Pancreas (tissue), 10 donors: Measurements from ENCODE around the gene RFWD3. TPM values are rescaled to one million over a fixed set of nuclear protein-coding genes. Genes with fewer than 3 reads are reported as not detected.

Experiments
- ATAC-seq, 4 donors: fragments of 200-7000 bp; cut with Tn5 transposase; one replicate each; pipeline versions ENCODE4 v1.8.0 to v1.9.1; 2020; ENCODE audit warnings: mild to moderate bottlenecking in 4 of 4, moderate library complexity in 4 of 4
- DNase-seq, 6 donors: peaks; one replicate each; pipeline ENCODE4 v3.0.0-alpha.2; 2020
- FAIRE-seq: peaks from 2 replicates; lab custom pipeline; 2012; peaks lifted over from hg19 to GRCh38; lab: Jason Lieb, UNC
- H3K27ac ChIP-seq, 4 donors: fragments of 200-600 bp; sonication (generic); 1 replicate in 3 of 4; 2 replicates in 1 of 4; pipeline versions ENCODE4 v1.5.0 to v1.8.0; 2020
- H3K27me3 ChIP-seq, 4 donors: fragments of 200-600 bp; one replicate each; pipeline ENCODE4 v1.8.0; 2021
- H3K36me3 ChIP-seq, 3 donors: fragments of 200-600 bp; sonication (generic) in 1 of 3; one replicate each; pipeline versions ENCODE4 v1.5.0 to v1.8.0; 2020 to 2021
- H3K4me1 ChIP-seq, 3 donors: fragments of 200-600 bp; one replicate each; pipeline ENCODE4 v1.8.0; 2021
- H3K4me3 ChIP-seq, 4 donors: fragments of 200-600 bp; sonication (generic) in 2 of 4; one replicate each; pipeline versions ENCODE4 v1.5.0 to v1.8.0; 2020 to 2021
- H3K9me3 ChIP-seq, 4 donors: fragments of 200-600 bp; one replicate each; pipeline ENCODE4 v1.8.0; 2021
- WGBS, 2 donors: extraction: QIAGEN DNeasy Blood & Tissue Kit; methylation state at CpG; one replicate each; pipeline ENCODE4 v1.1.7; 2013; 5-methylcytosine and 5-hydroxymethylcytosine counted together
- intact Hi-C, 3 donors: fragments of 100-400 bp; cut with DNase I; formaldehyde crosslinking; loops; one replicate each; pipeline versions ENCODE4 v1.11.1 to v1.14.2; 2022
- polyA plus RNA-seq, 2 donors: library from polyadenylated mRNA; stranded (reverse); fragments of 200-250 nt; gene quantifications; one replicate each; pipeline ENCODE4 v1.2.3, GENCODE V29; 2013
- total RNA-seq, 6 donors: library from RNA; stranded (reverse); fragmentation: NEBNext Ultra II Directional in 4 of 6; extraction: Animal tissue kit (Norgen Biotek cat#: 25700) in 4 of 6; gene quantifications; one replicate each; pipeline versions ENCODE4 v1.2.1 to v1.2.4, GENCODE V29; 2021 to 2023
- TF ChIP-seq, protein P1 (sequence below), 4 donors: fragments of 200-600 bp; sonication (generic) in 3 of 4; IDR thresholded peaks; one replicate each; pipeline versions ENCODE4 v1.5.0 to v1.8.0; 2021; ENCODE audit warnings: antibody characterized with exemption in 4 of 4
- donor health status: healthy with polysubstance abuse.
- donor health status: DM: no; HTN: no; CAD: no; lungs with moderate emphysema.
- donor health status: DM: no; HTN: no; CAD: no.
- donor health status: control.
- donor health status: control.
- donor health status: Bipolar disorder and iron deficiency.
- donor health status: DM: yes; HTN: yes; CAD: no.
- donor health status: DM: no; HTN: no; CAD: no.
- donor health status: DM: no; HTN: no; CAD: no.
- donor health status: DM: yes; HTN: yes; CAD: no.

Gene RFWD3
- total and polyA plus RNA-seq, 8 donors = 3.7 to 14.0 (median 7.1) TPM

GRCh38 chr16:74691093-74691855 is 24.6 kb upstream of the RFWD3 start:
- H3K36me3 ChIP-seq = peaks cover 0 to 13% (median 0%) of the 10 kb centered on the region in 3 donors

GRCh38 chr16:74682556-74682955 is 15.9 kb upstream of the RFWD3 start:
- Histone ChIP-seq H3K27me3 (no peaks in the 10 kb centered on the region), H3K4me1 (no peaks in the 10 kb centered on the region), H3K4me3 (no peak overlapping the region), H3K9me3 (no peaks in the 10 kb centered on the region), H3K36me3 (peaks cover 0 to 12% (median 0%) of the 10 kb centered on the region in 3 donors), H3K27ac (no peak overlapping the region)
- FAIRE-seq (no peak), DNase-seq (no peak), ATAC-seq (no peak)
- intact Hi-C loops = no loop called here
- TF ChIP-seq, protein P1, sequence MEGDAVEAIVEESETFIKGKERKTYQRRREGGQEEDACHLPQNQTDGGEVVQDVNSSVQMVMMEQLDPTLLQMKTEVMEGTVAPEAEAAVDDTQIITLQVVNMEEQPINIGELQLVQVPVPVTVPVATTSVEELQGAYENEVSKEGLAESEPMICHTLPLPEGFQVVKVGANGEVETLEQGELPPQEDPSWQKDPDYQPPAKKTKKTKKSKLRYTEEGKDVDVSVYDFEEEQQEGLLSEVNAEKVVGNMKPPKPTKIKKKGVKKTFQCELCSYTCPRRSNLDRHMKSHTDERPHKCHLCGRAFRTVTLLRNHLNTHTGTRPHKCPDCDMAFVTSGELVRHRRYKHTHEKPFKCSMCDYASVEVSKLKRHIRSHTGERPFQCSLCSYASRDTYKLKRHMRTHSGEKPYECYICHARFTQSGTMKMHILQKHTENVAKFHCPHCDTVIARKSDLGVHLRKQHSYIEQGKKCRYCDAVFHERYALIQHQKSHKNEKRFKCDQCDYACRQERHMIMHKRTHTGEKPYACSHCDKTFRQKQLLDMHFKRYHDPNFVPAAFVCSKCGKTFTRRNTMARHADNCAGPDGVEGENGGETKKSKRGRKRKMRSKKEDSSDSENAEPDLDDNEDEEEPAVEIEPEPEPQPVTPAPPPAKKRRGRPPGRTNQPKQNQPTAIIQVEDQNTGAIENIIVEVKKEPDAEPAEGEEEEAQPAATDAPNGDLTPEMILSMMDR (IDR thresholded peaks at IDR 0.05) = no peak
- 85 to 87% methylated on average over 11 of the region's 11 CpGs for WGBS, 2 donors

More at GRCh38 chr16:74691093-74691855, 24.6 kb upstream of the RFWD3 start:
- intact Hi-C loops = no loop called here
- ATAC-seq (no peak), DNase-seq (no peak), FAIRE-seq (no peak)
- Histone ChIP-seq H3K27ac (no peak overlapping the region), H3K27me3 (no peaks in the 10 kb centered on the region), H3K4me1 (peaks cover 0 to 2% (median 0%) of the 10 kb centered on the region in 3 donors), H3K9me3 (no peaks in the 10 kb centered on the region), H3K4me3 (no peak overlapping the region)
- WGBS, 2 donors = 88 to 91% methylated on average over 10 of the region's 10 CpGs
- TF ChIP-seq, protein P1 (IDR thresholded peaks at IDR 0.05) = no peak

DNA sequence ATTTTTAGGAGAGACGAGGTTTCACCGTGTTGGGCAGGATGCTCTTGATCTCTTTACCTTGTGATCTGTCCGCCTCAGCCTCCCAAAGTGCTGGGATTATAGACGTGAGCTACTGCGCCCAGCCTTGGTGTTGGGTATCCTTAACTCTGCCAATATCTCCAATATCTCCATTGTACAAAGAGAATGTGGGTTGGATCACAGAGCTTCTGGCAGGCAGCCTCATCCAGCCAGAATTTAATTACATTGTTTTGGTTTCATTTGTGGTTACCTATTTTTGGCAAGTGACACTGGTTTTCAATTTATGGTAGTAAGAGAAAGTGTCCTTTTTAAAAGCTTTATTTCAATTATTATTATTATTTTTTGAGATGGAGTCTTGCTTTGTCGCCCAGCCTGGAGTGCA is 14.0 kb upstream of the RFWD3 start:
- intact Hi-C loops = no loop called here
- WGBS, 2 donors = 91 to 92% methylated on average over 6 of the region's 6 CpGs
- no peak for FAIRE-seq

DNA sequence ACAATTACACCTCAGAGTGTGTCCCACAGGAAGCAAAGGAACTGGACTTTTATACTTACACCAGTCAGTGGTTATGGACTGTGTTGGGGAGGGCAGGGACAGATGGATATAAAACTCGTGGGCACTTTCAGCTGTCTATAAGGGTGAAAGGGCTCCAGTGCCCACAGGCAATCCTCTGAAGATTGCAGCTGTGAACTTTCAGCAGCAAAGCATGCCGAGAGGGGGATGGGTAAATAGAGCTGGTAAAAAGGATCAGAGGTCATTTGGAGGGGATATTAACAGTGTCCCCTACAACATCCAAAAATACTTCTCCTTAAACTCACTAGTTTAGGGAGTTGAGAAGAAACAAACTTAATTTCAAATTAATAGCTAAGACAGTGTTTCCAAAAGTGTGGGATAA is 13.3 kb upstream of the RFWD3 start:
- whole genome bisulfite sequencing, 2 donors = 28 to 34% methylated on average over 2 of the region's 2 CpGs
- TF ChIP-seq, protein P1 (IDR thresholded peaks at IDR 0.05) = no peak
- Histone ChIP-seq H3K36me3 (peaks cover 0 to 12% (median 0%) of the 10 kb centered on the region in 3 donors), H3K27ac (no peak overlapping the region), H3K4me1 (no peaks in the 10 kb centered on the region), H3K27me3 (no peaks in the 10 kb centered on the region), H3K9me3 (no peaks in the 10 kb centered on the region), H3K4me3 (no peak overlapping the region)
- DNase-seq = no peak
- no peak for FAIRE-seq
- intact Hi-C loops = no loop called here
- ATAC-seq = no peak

More for the DNA sequence above, 14.0 kb upstream of the RFWD3 start:
- Histone ChIP-seq H3K36me3 (peaks cover 0 to 12% (median 0%) of the 10 kb centered on the region in 3 donors), H3K9me3 (no peaks in the 10 kb centered on the region), H3K27me3 (no peaks in the 10 kb centered on the region), H3K27ac (no peak overlapping the region), H3K4me3 (no peak overlapping the region), H3K4me1 (no peaks in the 10 kb centered on the region)
- DNase-seq (no peak), ATAC-seq (no peak)
- TF ChIP-seq, protein P1 (IDR thresholded peaks at IDR 0.05) = no peak

DNA sequence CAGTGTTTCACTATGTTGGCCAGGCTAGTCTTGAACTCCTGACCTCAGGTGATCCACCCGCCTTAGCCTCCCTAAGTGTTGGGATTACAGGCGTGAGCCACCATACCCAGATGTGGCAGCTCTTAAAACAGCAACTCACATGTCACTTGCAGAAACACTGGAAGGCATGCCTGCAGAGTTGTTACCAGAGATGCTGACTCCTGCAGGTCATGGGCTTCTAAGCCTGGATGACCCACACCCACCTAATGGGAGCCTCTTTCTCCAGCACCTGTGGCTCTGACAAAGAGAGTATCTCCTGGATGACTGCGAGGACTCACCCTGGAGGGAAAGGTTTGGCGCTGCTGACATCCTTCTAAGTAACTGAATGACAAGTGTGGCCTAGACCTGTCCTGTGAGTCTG is 11.2 kb upstream of the RFWD3 start:
- ATAC-seq (no peak), FAIRE-seq (no peak), DNase-seq (no peak)
- H3K4me3 ChIP-seq = no peak overlapping the region
- 95% methylated on average over 4 of the region's 4 CpGs for WGBS, 2 donors
- no peaks in the 10 kb centered on the region for H3K4me1 ChIP-seq
- TF ChIP-seq, protein P1 (IDR thresholded peaks at IDR 0.05) = no peak
- intact Hi-C loops = no loop called here
- H3K9me3 ChIP-seq = no peaks in the 10 kb centered on the region
- peaks cover 0 to 12% (median 0%) of the 10 kb centered on the region in 3 donors for H3K36me3 ChIP-seq
- H3K27me3 ChIP-seq = no peaks in the 10 kb centered on the region
- no peak overlapping the region for H3K27ac ChIP-seq
